ENCODE data around the gene TDRKH.
A peak's percentile ranks its signal among the peaks of the same experiment; 100 is the strongest.

The TDRKH gene

DNA sequence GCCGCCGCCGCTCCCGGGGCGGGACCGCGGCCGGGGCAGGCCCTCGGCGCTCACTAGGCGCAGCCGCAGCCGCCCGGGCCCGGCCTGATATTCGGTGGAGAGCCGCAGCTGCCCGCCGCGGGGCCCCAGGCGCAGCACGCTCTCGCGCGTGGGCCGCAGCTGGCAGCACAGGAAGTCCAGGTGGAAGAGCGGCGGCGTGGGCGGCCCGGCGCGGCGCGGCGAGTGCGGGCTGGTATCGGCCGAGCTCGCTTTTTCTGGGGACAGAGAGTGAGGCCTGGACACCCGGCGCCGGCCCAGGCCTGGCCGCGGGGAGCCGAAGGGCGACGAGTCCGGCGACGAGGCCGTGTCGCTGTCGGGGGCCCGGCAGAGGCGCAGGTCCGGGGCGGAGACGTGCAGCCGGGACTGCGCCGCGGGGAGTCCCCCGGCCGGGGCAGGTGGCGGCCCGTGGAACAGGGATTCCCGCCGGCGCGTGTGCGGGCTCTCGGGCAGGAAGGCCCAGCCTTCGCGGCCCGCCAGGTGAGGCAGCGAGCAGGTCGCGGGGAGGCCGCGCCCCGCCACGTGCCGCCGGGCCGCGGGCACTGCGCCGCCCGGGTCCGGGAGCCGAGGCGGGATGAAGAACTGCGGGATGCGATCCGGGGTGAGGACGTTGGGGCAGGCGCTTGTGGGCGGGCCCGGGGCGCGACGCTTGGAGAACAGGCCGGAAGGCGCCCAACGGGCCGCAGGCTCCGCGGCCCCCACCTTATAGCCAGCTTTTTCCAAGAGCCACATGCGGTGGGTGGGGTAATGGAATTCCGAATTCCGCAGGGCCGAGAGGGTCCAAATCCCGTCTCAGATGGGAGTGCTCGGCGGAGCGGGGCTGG lies 48.2 kb upstream of the TDRKH start:
- Histone ChIP-seq H3K36me3 (ENCODE audit: insufficient read depth, low read length) (no peaks in the 10 kb centered on the region), H3K9me3 (ENCODE audit: insufficient read depth, low read depth, low read length) (no peaks in the 10 kb centered on the region), H3F3A (ENCODE audit: low read depth) (no peaks in the 10 kb centered on the region), H3K9ac (ENCODE audit: low read depth, low read length, poor library complexity, severe bottlenecking) (no peak overlapping the region), H3K79me2 (ENCODE audit: insufficient read depth, low read length) (no peaks in the 10 kb centered on the region), H2AFZ (ENCODE audit: low read length) (no peak overlapping the region; the same call in 1 of the 2 replicates), H3K27me3 (ENCODE audit: insufficient read depth, low read length, poor library complexity, severe bottlenecking) (no peaks in the 10 kb centered on the region), H3K9me2 (replicated peaks; ENCODE audit: low read depth, low read length) (no peaks in the 10 kb centered on the region), H4K20me1 (ENCODE audit: insufficient read depth, low read length, poor library complexity, severe bottlenecking) (no peaks in the 10 kb centered on the region), H3K4me1 (ENCODE audit: insufficient read depth, low read length, poor library complexity, severe bottlenecking) (peaks cover 21% of the 10 kb centered on the region), H3K4me3 (ENCODE audit: low read length, poor library complexity, severe bottlenecking) (peak overlapping the region; percentile 44), H3K4me2 (ENCODE audit: low read depth, low read length, poor library complexity, severe bottlenecking) (peak overlapping the region; percentile 61)
- TF ChIP-seq, protein P1, sequence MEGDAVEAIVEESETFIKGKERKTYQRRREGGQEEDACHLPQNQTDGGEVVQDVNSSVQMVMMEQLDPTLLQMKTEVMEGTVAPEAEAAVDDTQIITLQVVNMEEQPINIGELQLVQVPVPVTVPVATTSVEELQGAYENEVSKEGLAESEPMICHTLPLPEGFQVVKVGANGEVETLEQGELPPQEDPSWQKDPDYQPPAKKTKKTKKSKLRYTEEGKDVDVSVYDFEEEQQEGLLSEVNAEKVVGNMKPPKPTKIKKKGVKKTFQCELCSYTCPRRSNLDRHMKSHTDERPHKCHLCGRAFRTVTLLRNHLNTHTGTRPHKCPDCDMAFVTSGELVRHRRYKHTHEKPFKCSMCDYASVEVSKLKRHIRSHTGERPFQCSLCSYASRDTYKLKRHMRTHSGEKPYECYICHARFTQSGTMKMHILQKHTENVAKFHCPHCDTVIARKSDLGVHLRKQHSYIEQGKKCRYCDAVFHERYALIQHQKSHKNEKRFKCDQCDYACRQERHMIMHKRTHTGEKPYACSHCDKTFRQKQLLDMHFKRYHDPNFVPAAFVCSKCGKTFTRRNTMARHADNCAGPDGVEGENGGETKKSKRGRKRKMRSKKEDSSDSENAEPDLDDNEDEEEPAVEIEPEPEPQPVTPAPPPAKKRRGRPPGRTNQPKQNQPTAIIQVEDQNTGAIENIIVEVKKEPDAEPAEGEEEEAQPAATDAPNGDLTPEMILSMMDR (conservative IDR thresholded peaks at IDR 0.05; ENCODE audit: low read length), result no peak
- no peak for TF ChIP-seq EZH2phosphoT487 (IDR thresholded peaks at IDR 0.05; ENCODE audit: borderline replicate concordance)

DNA sequence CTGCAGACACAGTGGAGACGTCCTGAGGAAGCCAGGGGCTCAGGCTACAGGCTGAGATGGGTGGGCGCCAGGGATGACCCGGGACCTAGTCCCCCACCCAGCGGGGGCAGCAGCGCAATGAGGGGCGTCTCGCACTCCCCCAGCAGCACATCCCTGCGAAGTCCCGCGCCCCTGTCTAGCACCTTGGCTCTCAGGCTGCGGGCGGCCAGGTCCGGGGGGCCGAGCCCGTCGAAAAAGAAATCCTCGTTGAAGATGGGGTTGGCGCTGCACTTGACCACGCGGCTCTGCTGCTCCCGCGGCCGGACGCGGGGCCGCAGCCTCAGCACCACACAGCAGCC lies 47.6 kb upstream of the TDRKH start:
- TF ChIP-seq, protein P1 (conservative IDR thresholded peaks at IDR 0.05; ENCODE audit: low read length), result no peak
- TF ChIP-seq EZH2phosphoT487 (IDR thresholded peaks at IDR 0.05; ENCODE audit: borderline replicate concordance), result no peak
- no peak overlapping the region; the same call in 1 of the 2 replicates for H2AFZ ChIP-seq (ENCODE audit: low read length)
- peaks cover 21% of the 10 kb centered on the region for H3K4me1 ChIP-seq (ENCODE audit: insufficient read depth, low read length, poor library complexity, severe bottlenecking)
- H3K9me2 ChIP-seq (replicated peaks; ENCODE audit: low read depth, low read length), result no peaks in the 10 kb centered on the region
- H3K27me3 ChIP-seq (ENCODE audit: insufficient read depth, low read length, poor library complexity, severe bottlenecking), result no peaks in the 10 kb centered on the region
- no peaks in the 10 kb centered on the region for H3K79me2 ChIP-seq (ENCODE audit: insufficient read depth, low read length)
- H4K20me1 ChIP-seq (ENCODE audit: insufficient read depth, low read length, poor library complexity, severe bottlenecking), result no peaks in the 10 kb centered on the region
- no peak overlapping the region for H3K9ac ChIP-seq (ENCODE audit: low read depth, low read length, poor library complexity, severe bottlenecking)
- H3K36me3 ChIP-seq (ENCODE audit: insufficient read depth, low read length), result no peaks in the 10 kb centered on the region
- no peaks in the 10 kb centered on the region for H3F3A ChIP-seq (ENCODE audit: low read depth)
- H3K4me2 ChIP-seq (ENCODE audit: low read depth, low read length, poor library complexity, severe bottlenecking), result peak overlapping the region; percentile 61
- peak overlapping the region; percentile 44 for H3K4me3 ChIP-seq (ENCODE audit: low read length, poor library complexity, severe bottlenecking)
- H3K9me3 ChIP-seq (ENCODE audit: insufficient read depth, low read depth, low read length), result no peaks in the 10 kb centered on the region

DNA sequence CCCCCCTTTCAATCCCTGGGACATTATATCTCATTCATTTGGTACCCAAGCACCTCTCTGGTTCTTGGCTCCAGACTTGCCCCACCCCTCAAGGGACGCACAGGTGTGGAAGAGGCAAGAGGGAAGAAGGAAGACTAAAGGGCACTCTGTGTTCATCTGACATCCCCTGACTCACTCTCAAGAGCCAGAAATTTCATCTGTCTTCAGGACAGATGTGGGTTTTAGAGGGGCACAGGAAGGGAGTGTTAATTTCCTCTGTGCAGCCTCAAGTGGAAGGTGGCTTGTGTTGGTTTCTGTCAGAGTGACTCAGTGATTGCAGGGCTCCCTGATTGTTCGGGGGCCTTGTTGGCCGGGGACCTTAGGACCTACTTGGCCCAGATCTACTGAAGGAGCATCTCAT lies 46.9 kb upstream of the TDRKH start:
- no peaks in the 10 kb centered on the region for H3K79me2 ChIP-seq (ENCODE audit: insufficient read depth, low read length)
- peak overlapping the region; percentile 61 for H3K4me2 ChIP-seq (ENCODE audit: low read depth, low read length, poor library complexity, severe bottlenecking)
- H2AFZ ChIP-seq (ENCODE audit: low read length), result no peak overlapping the region
- no peak overlapping the region for H3K9ac ChIP-seq (ENCODE audit: low read depth, low read length, poor library complexity, severe bottlenecking)
- TF ChIP-seq EZH2phosphoT487 (IDR thresholded peaks at IDR 0.05; ENCODE audit: borderline replicate concordance), result no peak
- TF ChIP-seq, protein P1 (conservative IDR thresholded peaks at IDR 0.05; ENCODE audit: low read length), result no peak
- no peaks in the 10 kb centered on the region for H3K9me2 ChIP-seq (replicated peaks; ENCODE audit: low read depth, low read length)
- no peaks in the 10 kb centered on the region for H3K9me3 ChIP-seq (ENCODE audit: insufficient read depth, low read depth, low read length)
- no peaks in the 10 kb centered on the region for H3K27me3 ChIP-seq (ENCODE audit: insufficient read depth, low read length, poor library complexity, severe bottlenecking)
- peaks cover 21% of the 10 kb centered on the region for H3K4me1 ChIP-seq (ENCODE audit: insufficient read depth, low read length, poor library complexity, severe bottlenecking)
- H3F3A ChIP-seq (ENCODE audit: low read depth), result no peaks in the 10 kb centered on the region
- no peaks in the 10 kb centered on the region for H4K20me1 ChIP-seq (ENCODE audit: insufficient read depth, low read length, poor library complexity, severe bottlenecking)
- H3K36me3 ChIP-seq (ENCODE audit: insufficient read depth, low read length), result no peaks in the 10 kb centered on the region
- H3K4me3 ChIP-seq (ENCODE audit: low read length, poor library complexity, severe bottlenecking), result peak overlapping the region; percentile 44

Measured in Loucy (cell line).